ENCODE measurements around the gene PPFIBP1. TPM values are rescaled to one million over a fixed set of nuclear protein-coding genes. Genes with fewer than 3 reads are reported as not detected.

Gene PPFIBP1
- polyA plus RNA-seq, 2 of the 4 experiments (the other 2 are of a cell fraction): 24.8 to 89.0 TPM

DNA sequence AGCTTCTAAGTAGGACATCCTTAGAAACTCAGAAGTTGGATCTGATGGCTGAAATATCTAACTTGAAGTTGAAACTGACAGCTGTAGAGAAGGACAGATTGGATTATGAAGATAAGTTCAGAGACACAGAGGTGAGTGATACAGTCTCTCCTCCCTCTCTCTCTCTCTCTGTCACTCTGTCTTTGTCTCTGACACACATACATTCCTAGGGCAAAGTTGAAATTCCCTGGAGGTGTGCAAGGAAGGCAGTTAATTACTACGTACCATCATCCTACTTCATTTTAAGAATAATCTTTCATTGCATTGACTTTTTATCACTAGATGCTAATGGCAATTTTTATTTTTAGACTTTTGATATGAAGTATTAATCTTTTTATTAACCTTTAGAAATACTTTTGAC, 126.0 kb downstream of the PPFIBP1 start:
- no peak overlapping the region for H3K4me3 ChIP-seq

DNA sequence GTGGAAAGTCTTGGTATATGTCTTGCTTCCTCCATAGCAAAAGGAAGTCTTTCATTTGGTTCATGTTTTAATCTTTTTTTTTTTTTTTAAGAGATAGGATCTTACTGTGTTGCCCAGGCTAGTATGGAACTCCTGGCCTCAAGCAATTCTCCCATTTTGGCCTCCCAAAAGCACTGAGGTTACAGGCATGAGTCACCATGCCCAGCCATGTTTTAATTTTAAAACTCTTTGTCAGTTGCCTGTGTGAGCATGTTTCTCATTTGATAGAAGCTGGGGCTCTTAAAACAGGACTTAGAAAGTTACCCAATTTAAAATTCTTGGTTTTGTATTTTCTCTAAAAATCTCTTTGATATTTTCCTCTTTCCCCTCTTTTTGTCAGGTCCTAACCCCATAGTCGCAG, 127.2 kb downstream of the PPFIBP1 start:
- CTCF ChIA-PET: interaction anchor here (0.7 to 1.9 kb wide), 4 partner anchors 10 to 459 kb away, joined by 4 to 6 read pairs (median 5); no protein-coding TSS in a partner anchor
- ATAC-seq: no peak
- FAIRE-seq: no peak

More for the DNA sequence above, 126.0 kb downstream of the PPFIBP1 start:
- WGBS (ENCODE audit: missing lambda C conversion rate): 87% methylated on average over 1 of the region's 1 CpG
- no peaks in the 10 kb centered on the region for H3K9me3 ChIP-seq
- ChIA-PET CTCF (interaction anchor here (1.0 to 1.9 kb wide), 5 partner anchors 12 to 225 kb away, joined by 3 to 6 read pairs (median 5); no protein-coding TSS in a partner anchor), POLR2A (no interaction called here)
- ATAC-seq (no peak), FAIRE-seq (no peak), DNase-seq (ENCODE audit: low read depth in 1 of 2, low spot score in 1 of 2) (no peak)
- H3K4me2 ChIP-seq: no peak overlapping the region
- TF ChIP-seq GATA3 (IDR thresholded peaks at IDR 0.05; ENCODE audit: borderline replicate concordance): no peak
- no peak for TF ChIP-seq CEBPB (IDR thresholded peaks at IDR 0.05)
- no peak for TF ChIP-seq HOXB5 (CRISPR knock-in tag; IDR thresholded peaks at IDR 0.05)
- no peak for TF ChIP-seq SREBF2 (IDR thresholded peaks at IDR 0.05)
- no peak for TF ChIP-seq KDM5A (IDR thresholded peaks at IDR 0.05)
- TF ChIP-seq EHF (CRISPR knock-in tag; IDR thresholded peaks at IDR 0.05): no peak
- TF ChIP-seq, protein P1, sequence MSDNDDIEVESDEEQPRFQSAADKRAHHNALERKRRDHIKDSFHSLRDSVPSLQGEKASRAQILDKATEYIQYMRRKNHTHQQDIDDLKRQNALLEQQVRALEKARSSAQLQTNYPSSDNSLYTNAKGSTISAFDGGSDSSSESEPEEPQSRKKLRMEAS (IDR thresholded peaks at IDR 0.05): no peak
- TF ChIP-seq NFE2L2 (conservative IDR thresholded peaks at IDR 0.05; ENCODE audit: low read length): no peak
- no peak for TF ChIP-seq KDM1A (IDR thresholded peaks at IDR 0.05; ENCODE audit: low read depth)
- TF ChIP-seq EP300 (IDR thresholded peaks at IDR 0.05): no peak
- no peak for TF ChIP-seq CBX2 (IDR thresholded peaks at IDR 0.05; ENCODE audit: borderline replicate concordance, low read depth)
- no peak for TF ChIP-seq MYC (IDR thresholded peaks at IDR 0.05; ENCODE audit: borderline replicate concordance, low read length)
- no peak for TF ChIP-seq POLR2A (IDR thresholded peaks at IDR 0.05; ENCODE audit: low read length)
- TF ChIP-seq RFX5 (IDR thresholded peaks at IDR 0.05): no peak
- no peak for TF ChIP-seq NR3C1 (IDR thresholded peaks at IDR 0.05)
- no peak for TF ChIP-seq RARB (CRISPR knock-in tag; IDR thresholded peaks at IDR 0.05)
- no peak for TF ChIP-seq HDAC2 (IDR thresholded peaks at IDR 0.05)
- no peak for TF ChIP-seq HEYL (CRISPR knock-in tag; IDR thresholded peaks at IDR 0.05)
- H3K4me1 ChIP-seq: no peaks in the 10 kb centered on the region
- no peak overlapping the region for H3K27ac ChIP-seq

More for the DNA sequence above, 127.2 kb downstream of the PPFIBP1 start:
- POLR2A ChIA-PET: no interaction called here
- Histone ChIP-seq H3K4me1 (no peaks in the 10 kb centered on the region), H3K27ac (no peak overlapping the region), H3K4me2 (no peak overlapping the region), H3K9me3 (no peaks in the 10 kb centered on the region), H3K4me3 (no peak overlapping the region)
- 89% methylated on average over 1 of the region's 1 CpG for WGBS (ENCODE audit: missing lambda C conversion rate)
- DNase-seq (ENCODE audit: low read depth in 1 of 2, low spot score in 1 of 2): no peak
- no peak for TF ChIP-seq EHMT2 (IDR thresholded peaks at IDR 0.05; ENCODE audit: low read depth)
- no peak for TF ChIP-seq HDAC2 (IDR thresholded peaks at IDR 0.05)
- TF ChIP-seq TFCP2L1 (CRISPR knock-in tag; IDR thresholded peaks at IDR 0.05): no peak
- TF ChIP-seq, protein P2, sequence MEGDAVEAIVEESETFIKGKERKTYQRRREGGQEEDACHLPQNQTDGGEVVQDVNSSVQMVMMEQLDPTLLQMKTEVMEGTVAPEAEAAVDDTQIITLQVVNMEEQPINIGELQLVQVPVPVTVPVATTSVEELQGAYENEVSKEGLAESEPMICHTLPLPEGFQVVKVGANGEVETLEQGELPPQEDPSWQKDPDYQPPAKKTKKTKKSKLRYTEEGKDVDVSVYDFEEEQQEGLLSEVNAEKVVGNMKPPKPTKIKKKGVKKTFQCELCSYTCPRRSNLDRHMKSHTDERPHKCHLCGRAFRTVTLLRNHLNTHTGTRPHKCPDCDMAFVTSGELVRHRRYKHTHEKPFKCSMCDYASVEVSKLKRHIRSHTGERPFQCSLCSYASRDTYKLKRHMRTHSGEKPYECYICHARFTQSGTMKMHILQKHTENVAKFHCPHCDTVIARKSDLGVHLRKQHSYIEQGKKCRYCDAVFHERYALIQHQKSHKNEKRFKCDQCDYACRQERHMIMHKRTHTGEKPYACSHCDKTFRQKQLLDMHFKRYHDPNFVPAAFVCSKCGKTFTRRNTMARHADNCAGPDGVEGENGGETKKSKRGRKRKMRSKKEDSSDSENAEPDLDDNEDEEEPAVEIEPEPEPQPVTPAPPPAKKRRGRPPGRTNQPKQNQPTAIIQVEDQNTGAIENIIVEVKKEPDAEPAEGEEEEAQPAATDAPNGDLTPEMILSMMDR (IDR thresholded peaks at IDR 0.05): no peak
- no peak for TF ChIP-seq POLR2A (IDR thresholded peaks at IDR 0.05; ENCODE audit: low read length)
- TF ChIP-seq, protein P3, sequence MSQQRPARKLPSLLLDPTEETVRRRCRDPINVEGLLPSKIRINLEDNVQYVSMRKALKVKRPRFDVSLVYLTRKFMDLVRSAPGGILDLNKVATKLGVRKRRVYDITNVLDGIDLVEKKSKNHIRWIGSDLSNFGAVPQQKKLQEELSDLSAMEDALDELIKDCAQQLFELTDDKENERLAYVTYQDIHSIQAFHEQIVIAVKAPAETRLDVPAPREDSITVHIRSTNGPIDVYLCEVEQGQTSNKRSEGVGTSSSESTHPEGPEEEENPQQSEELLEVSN (IDR thresholded peaks at IDR 0.05; ENCODE audit: borderline replicate concordance, low read depth): no peak
- no peak for TF ChIP-seq RCOR1 (IDR thresholded peaks at IDR 0.05; ENCODE audit: low read depth, low read length)
- no peak for TF ChIP-seq RAD21 (conservative IDR thresholded peaks at IDR 0.05 in 1 of 2, IDR thresholded peaks at IDR 0.05 in 1 of 2)
- no peak for TF ChIP-seq POLR2AphosphoS2 (conservative IDR thresholded peaks at IDR 0.05; ENCODE audit: low read length)
- no peak for TF ChIP-seq MAFK (IDR thresholded peaks at IDR 0.05; ENCODE audit: partially characterized antibody)
- TF ChIP-seq, protein P4, sequence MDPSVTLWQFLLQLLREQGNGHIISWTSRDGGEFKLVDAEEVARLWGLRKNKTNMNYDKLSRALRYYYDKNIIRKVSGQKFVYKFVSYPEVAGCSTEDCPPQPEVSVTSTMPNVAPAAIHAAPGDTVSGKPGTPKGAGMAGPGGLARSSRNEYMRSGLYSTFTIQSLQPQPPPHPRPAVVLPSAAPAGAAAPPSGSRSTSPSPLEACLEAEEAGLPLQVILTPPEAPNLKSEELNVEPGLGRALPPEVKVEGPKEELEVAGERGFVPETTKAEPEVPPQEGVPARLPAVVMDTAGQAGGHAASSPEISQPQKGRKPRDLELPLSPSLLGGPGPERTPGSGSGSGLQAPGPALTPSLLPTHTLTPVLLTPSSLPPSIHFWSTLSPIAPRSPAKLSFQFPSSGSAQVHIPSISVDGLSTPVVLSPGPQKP (IDR thresholded peaks at IDR 0.05; ENCODE audit: low read depth, low read length): no peak

Data from A549 (cell line).